Measurements from ENCODE around the gene DDA1.

GRCh38 chr19:17347361-17347760, 38.0 kb downstream of the DDA1 start:
- TF ChIP-seq, protein P1, sequence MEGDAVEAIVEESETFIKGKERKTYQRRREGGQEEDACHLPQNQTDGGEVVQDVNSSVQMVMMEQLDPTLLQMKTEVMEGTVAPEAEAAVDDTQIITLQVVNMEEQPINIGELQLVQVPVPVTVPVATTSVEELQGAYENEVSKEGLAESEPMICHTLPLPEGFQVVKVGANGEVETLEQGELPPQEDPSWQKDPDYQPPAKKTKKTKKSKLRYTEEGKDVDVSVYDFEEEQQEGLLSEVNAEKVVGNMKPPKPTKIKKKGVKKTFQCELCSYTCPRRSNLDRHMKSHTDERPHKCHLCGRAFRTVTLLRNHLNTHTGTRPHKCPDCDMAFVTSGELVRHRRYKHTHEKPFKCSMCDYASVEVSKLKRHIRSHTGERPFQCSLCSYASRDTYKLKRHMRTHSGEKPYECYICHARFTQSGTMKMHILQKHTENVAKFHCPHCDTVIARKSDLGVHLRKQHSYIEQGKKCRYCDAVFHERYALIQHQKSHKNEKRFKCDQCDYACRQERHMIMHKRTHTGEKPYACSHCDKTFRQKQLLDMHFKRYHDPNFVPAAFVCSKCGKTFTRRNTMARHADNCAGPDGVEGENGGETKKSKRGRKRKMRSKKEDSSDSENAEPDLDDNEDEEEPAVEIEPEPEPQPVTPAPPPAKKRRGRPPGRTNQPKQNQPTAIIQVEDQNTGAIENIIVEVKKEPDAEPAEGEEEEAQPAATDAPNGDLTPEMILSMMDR (IDR thresholded peaks at IDR 0.05; ENCODE audit: low read depth, low read length): no peak
- TF ChIP-seq, protein P2, sequence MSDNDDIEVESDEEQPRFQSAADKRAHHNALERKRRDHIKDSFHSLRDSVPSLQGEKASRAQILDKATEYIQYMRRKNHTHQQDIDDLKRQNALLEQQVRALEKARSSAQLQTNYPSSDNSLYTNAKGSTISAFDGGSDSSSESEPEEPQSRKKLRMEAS (IDR thresholded peaks at IDR 0.05; ENCODE audit: low read depth, low read length): no peak
- TF ChIP-seq POLR2A (IDR thresholded peaks at IDR 0.05; ENCODE audit: extremely low read depth, insufficient read length) (no peak), MYC (IDR thresholded peaks at IDR 0.05; ENCODE audit: low read depth, low read length) (no peak)
